ENCODE measurements around the gene FOXP3.

FOXP3 gene

GRCh38 chrX:49249071-49249470 lies 15.4 kb downstream of the FOXP3 start:
- H3K27me3 ChIP-seq (replicated peaks; ENCODE audit: insufficient read depth, low read length), result no peaks in the 10 kb centered on the region
- H3K79me2 ChIP-seq (ENCODE audit: low read length), result no peaks in the 10 kb centered on the region
- TF ChIP-seq EZH2 (optimal IDR thresholded peaks at IDR 0.05; ENCODE audit: low read depth, low read length) (no peak), EZH2phosphoT487 (IDR thresholded peaks at IDR 0.05; ENCODE audit: low read length) (no peak), CTCF (IDR thresholded peaks at IDR 0.05; ENCODE audit: low read length) (no peak)
- H3K4me3 ChIP-seq (ENCODE audit: low read length), result no peak overlapping the region
- no peak for DNase-seq
- H3K9ac ChIP-seq (ENCODE audit: low read length), result no peak overlapping the region
- no peaks in the 10 kb centered on the region for H3K4me1 ChIP-seq (ENCODE audit: low read length)
- H2AFZ ChIP-seq (ENCODE audit: low read length), result no peak overlapping the region
- H3K9me2 ChIP-seq (replicated peaks; ENCODE audit: insufficient read depth, low read length), result no peaks in the 10 kb centered on the region
- H3K9me3 ChIP-seq (replicated peaks; ENCODE audit: insufficient read depth, low read length), result no peaks in the 10 kb centered on the region
- no peaks in the 10 kb centered on the region for H3F3A ChIP-seq (ENCODE audit: insufficient read depth, low read length)
- H3K4me2 ChIP-seq (ENCODE audit: low read depth, low read length), result no peak overlapping the region
- no peaks in the 10 kb centered on the region for H4K20me1 ChIP-seq (ENCODE audit: insufficient read depth, low read length)
- no peak overlapping the region for H3K27ac ChIP-seq (ENCODE audit: low read length)
- no peaks in the 10 kb centered on the region for H3K36me3 ChIP-seq (replicated peaks; ENCODE audit: insufficient read depth, low read length)

- no peak for TF ChIP-seq EZH2 (optimal IDR thresholded peaks at IDR 0.05; ENCODE audit: low read depth, low read length)
- TF ChIP-seq CTCF (IDR thresholded peaks at IDR 0.05; ENCODE audit: low read length), result no peak
- no peak for TF ChIP-seq EZH2phosphoT487 (IDR thresholded peaks at IDR 0.05; ENCODE audit: low read length)
- no peak overlapping the region for H3K27ac ChIP-seq (ENCODE audit: low read length)
- no peak overlapping the region for H3K9ac ChIP-seq (ENCODE audit: low read length)
- no peak overlapping the region for H3K4me3 ChIP-seq (ENCODE audit: low read length)
- no peaks in the 10 kb centered on the region for H3K27me3 ChIP-seq (replicated peaks; ENCODE audit: insufficient read depth, low read length)
- DNase-seq, result no peak
- H4K20me1 ChIP-seq (ENCODE audit: insufficient read depth, low read length), result no peaks in the 10 kb centered on the region
- no peaks in the 10 kb centered on the region for H3K36me3 ChIP-seq (replicated peaks; ENCODE audit: insufficient read depth, low read length)
- H3K9me3 ChIP-seq (replicated peaks; ENCODE audit: insufficient read depth, low read length), result no peaks in the 10 kb centered on the region
- no peaks in the 10 kb centered on the region for H3K79me2 ChIP-seq (ENCODE audit: low read length)
- no peaks in the 10 kb centered on the region for H3K4me1 ChIP-seq (ENCODE audit: low read length)
- H3F3A ChIP-seq (ENCODE audit: insufficient read depth, low read length), result no peaks in the 10 kb centered on the region
- H2AFZ ChIP-seq (ENCODE audit: low read length), result no peak overlapping the region
- no peak overlapping the region for H3K4me2 ChIP-seq (ENCODE audit: low read depth, low read length)
- H3K9me2 ChIP-seq (replicated peaks; ENCODE audit: insufficient read depth, low read length), result no peaks in the 10 kb centered on the region
Measured at GRCh38 chrX:49247916-49248811, 16.3 kb downstream of the FOXP3 start.

- Histone ChIP-seq H2AFZ (ENCODE audit: low read length) (no peak overlapping the region), H3F3A (ENCODE audit: insufficient read depth, low read length) (no peaks in the 10 kb centered on the region), H3K36me3 (replicated peaks; ENCODE audit: insufficient read depth, low read length) (no peaks in the 10 kb centered on the region), H3K27me3 (replicated peaks; ENCODE audit: insufficient read depth, low read length) (no peaks in the 10 kb centered on the region), H3K4me1 (ENCODE audit: low read length) (no peaks in the 10 kb centered on the region), H3K79me2 (ENCODE audit: low read length) (no peaks in the 10 kb centered on the region), H3K9me2 (replicated peaks; ENCODE audit: insufficient read depth, low read length) (no peaks in the 10 kb centered on the region), H3K4me3 (ENCODE audit: low read length) (no peak overlapping the region), H4K20me1 (ENCODE audit: insufficient read depth, low read length) (no peaks in the 10 kb centered on the region), H3K9me3 (replicated peaks; ENCODE audit: insufficient read depth, low read length) (no peaks in the 10 kb centered on the region), H3K9ac (ENCODE audit: low read length) (no peak overlapping the region), H3K27ac (ENCODE audit: low read length) (no peak overlapping the region), H3K4me2 (ENCODE audit: low read depth, low read length) (no peak overlapping the region)
- TF ChIP-seq EZH2 (optimal IDR thresholded peaks at IDR 0.05; ENCODE audit: low read depth, low read length), result no peak
- TF ChIP-seq CTCF (IDR thresholded peaks at IDR 0.05; ENCODE audit: low read length), result no peak
- TF ChIP-seq EZH2phosphoT487 (IDR thresholded peaks at IDR 0.05; ENCODE audit: low read length), result no peak
- DNase-seq, result no peak
Measured at GRCh38 chrX:49247346-49247745, 17.2 kb downstream of the FOXP3 start.

All from MM.1S (cell line).